ENCODE data around the gene OBSCN. TPM values are rescaled to one million over a fixed set of nuclear protein-coding genes. Genes with fewer than 3 reads are reported as not detected.

Gene OBSCN
- total and polyA plus RNA-seq, 2 donors (not counting 3 experiments of a cell fraction or from before 2014, with no cell fraction given) = 1.5 to 2.9 TPM

- Histone ChIP-seq H3K36me3 (ENCODE audit: control insufficient read depth in 2 of 2, extremely low read depth in 1 of 2, insufficient read depth in 2 of 2, low read length in 2 of 2) (no peaks in the 10 kb centered on the region), H3K4me1 (ENCODE audit: control insufficient read depth, extremely low read depth, insufficient read depth, low read length) (no peaks in the 10 kb centered on the region), H2AFZ (ENCODE audit: low read depth, low read length) (no peak overlapping the region), H3K4me2 (ENCODE audit: insufficient read depth, low read length) (no peak overlapping the region), H3K9ac (replicated peaks; ENCODE audit: extremely low read depth, insufficient read depth, low read length) (no peak overlapping the region), H3K9me1 (replicated peaks; ENCODE audit: control insufficient read depth, extremely low read depth, insufficient read depth, low read length) (no peaks in the 10 kb centered on the region), H3K27me3 (ENCODE audit: control insufficient read depth in 2 of 2, insufficient read depth in 2 of 2, low read length in 2 of 2) (no peaks in the 10 kb centered on the region), H3K79me2 (ENCODE audit: control insufficient read depth, insufficient read depth, low read length) (no peaks in the 10 kb centered on the region), H3K9me3 (replicated peaks; ENCODE audit: control insufficient read depth, insufficient read depth, low read length) (no peaks in the 10 kb centered on the region), H3K4me3 (replicated peaks in 1 of 3; ENCODE audit: insufficient read depth in 1 of 3, low read depth in 1 of 3, low read length in 3 of 3) (no peak overlapping the region), H4K20me1 (replicated peaks; ENCODE audit: control insufficient read depth, extremely low read depth, insufficient read depth, low read length) (no peaks in the 10 kb centered on the region), H3K27ac (ENCODE audit: insufficient read depth, low read depth, low read length) (no peak overlapping the region)
- ChIA-PET POLR2A (no interaction called here), CTCF (no interaction called here)
- DNase-seq (ENCODE audit: low read depth, low spot score) (no peak), FAIRE-seq (no peak)
- dilution Hi-C loops (cut with MboI; ENCODE audit: extremely low pct_ligation_motif_present, low sequenced_read_pairs) = no loop called here
- intact Hi-C loops (cut with micrococcal nuclease) = no loop called here
- BruUV-seq (replicated peaks) = no TSS peak
- no peak for TF ChIP-seq POLR2AphosphoS5 (IDR thresholded peaks at IDR 0.05; ENCODE audit: insufficient read depth, low read depth, low read length)
- no peak for TF ChIP-seq EZH2 (IDR thresholded peaks at IDR 0.05; ENCODE audit: borderline replicate concordance, low read depth, low read length, severe bottlenecking)
- TF ChIP-seq CTCF (IDR thresholded peaks at IDR 0.05; ENCODE audit: extremely low read depth in 1 of 2, insufficient read depth in 1 of 2, low read depth in 1 of 2, low read length in 2 of 2) = no peak
- TF ChIP-seq JUN (IDR thresholded peaks at IDR 0.05; ENCODE audit: borderline replicate concordance, insufficient read depth, insufficient read length, low read depth) = no peak
- TF ChIP-seq FOS (IDR thresholded peaks at IDR 0.05; ENCODE audit: borderline replicate concordance, insufficient read depth, low read length) = no peak
- TF ChIP-seq MYC (IDR thresholded peaks at IDR 0.05; ENCODE audit: low read depth, low read length) = no peak
- no peak for TF ChIP-seq POLR2A (IDR thresholded peaks at IDR 0.05; ENCODE audit: low read depth, low read length)
- TF ChIP-seq, protein P1, sequence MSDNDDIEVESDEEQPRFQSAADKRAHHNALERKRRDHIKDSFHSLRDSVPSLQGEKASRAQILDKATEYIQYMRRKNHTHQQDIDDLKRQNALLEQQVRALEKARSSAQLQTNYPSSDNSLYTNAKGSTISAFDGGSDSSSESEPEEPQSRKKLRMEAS (IDR thresholded peaks at IDR 0.05; ENCODE audit: insufficient read depth, insufficient read length) = no peak
Measured at GRCh38 chr1:228318823-228319241, 111.0 kb downstream of the OBSCN start.
